Activated CD4-positive, alpha-beta T cell treated with anti-CD3 and anti-CD28 coated beads for 48 hours (primary cell): ENCODE results near the gene KCNMB2.
"Not testable (repeated sequence)": the region's sequence is repeated elsewhere in the genome, so short reads cannot be mapped to it uniquely, and the experiment has no call there.

Source experiments
- DNase-seq: peaks from one replicate; pipeline ENCODE4 v3.0.0-alpha.2; 2020

The KCNMB2 gene

GRCh38 chr3:178823591-178824246 is 287.5 kb downstream of the KCNMB2 start:
- no peak for DNase-seq

- no peak for DNase-seq
Measured at GRCh38 chr3:178826435-178827123, 290.3 kb downstream of the KCNMB2 start.

- DNase-seq = no peak
Measured at GRCh38 chr3:178827285-178827856, 291.1 kb downstream of the KCNMB2 start.

- DNase-seq = no peak
Measured at GRCh38 chr3:178833695-178834094, 297.5 kb downstream of the KCNMB2 start.

- DNase-seq = no peak
Measured at GRCh38 chr3:178835033-178835432, 298.8 kb downstream of the KCNMB2 start.

- no peak for DNase-seq
Measured at GRCh38 chr3:178837512-178837911, 301.3 kb downstream of the KCNMB2 start.

GRCh38 chr3:178840586-178840985 is 304.4 kb downstream of the KCNMB2 start:
- DNase-seq = no peak

GRCh38 chr3:178841011-178841410 is 304.8 kb downstream of the KCNMB2 start:
- no peak for DNase-seq

- DNase-seq = no peak
Measured at GRCh38 chr3:178844916-178845315, 308.7 kb downstream of the KCNMB2 start.

- DNase-seq = no peak
Measured at GRCh38 chr3:178845420-178846118, 309.3 kb downstream of the KCNMB2 start.

- DNase-seq = no peak
Measured at GRCh38 chr3:178847190-178847589, 311.0 kb downstream of the KCNMB2 start.

- DNase-seq = no peak
Measured at GRCh38 chr3:178849199-178849910, 313.1 kb downstream of the KCNMB2 start.

- no peak for DNase-seq
Measured at GRCh38 chr3:178850450-178851190, 314.4 kb downstream of the KCNMB2 start.

GRCh38 chr3:178851564-178851963 is 315.3 kb downstream of the KCNMB2 start:
- DNase-seq = no peak

GRCh38 chr3:178856804-178857203 is 320.6 kb downstream of the KCNMB2 start:
- DNase-seq = no peak

- DNase-seq = no peak
Measured at GRCh38 chr3:178859386-178859785, 323.1 kb downstream of the KCNMB2 start.

- DNase-seq = not testable (repeated sequence)
Measured at GRCh38 chr3:178859900-178860436, 323.7 kb downstream of the KCNMB2 start.

GRCh38 chr3:178868681-178869080 is 332.4 kb downstream of the KCNMB2 start:
- no peak for DNase-seq

GRCh38 chr3:178870085-178870484 is 333.8 kb downstream of the KCNMB2 start:
- DNase-seq = no peak

GRCh38 chr3:178875157-178875556 is 338.9 kb downstream of the KCNMB2 start:
- DNase-seq = no peak

GRCh38 chr3:178875836-178876235 is 339.6 kb downstream of the KCNMB2 start:
- DNase-seq = no peak

GRCh38 chr3:178880274-178880673 is 344.0 kb downstream of the KCNMB2 start:
- DNase-seq = no peak
